GM21723 (cell line): Measurements from ENCODE around the gene TMTC3.
"Not testable (repeated sequence)": the region's sequence is repeated elsewhere in the genome, so short reads cannot be mapped to it uniquely, and the experiment has no call there.

Experiments used
- ATAC-seq: cut with Tn5 transposase; IDR thresholded peaks from one replicate; pipeline ENCODE4 v1.9.1; 2021; ENCODE audit warnings: mild to moderate bottlenecking, moderate library complexity; ENCODE audit not compliant: unreplicated experiment

Gene TMTC3

DNA sequence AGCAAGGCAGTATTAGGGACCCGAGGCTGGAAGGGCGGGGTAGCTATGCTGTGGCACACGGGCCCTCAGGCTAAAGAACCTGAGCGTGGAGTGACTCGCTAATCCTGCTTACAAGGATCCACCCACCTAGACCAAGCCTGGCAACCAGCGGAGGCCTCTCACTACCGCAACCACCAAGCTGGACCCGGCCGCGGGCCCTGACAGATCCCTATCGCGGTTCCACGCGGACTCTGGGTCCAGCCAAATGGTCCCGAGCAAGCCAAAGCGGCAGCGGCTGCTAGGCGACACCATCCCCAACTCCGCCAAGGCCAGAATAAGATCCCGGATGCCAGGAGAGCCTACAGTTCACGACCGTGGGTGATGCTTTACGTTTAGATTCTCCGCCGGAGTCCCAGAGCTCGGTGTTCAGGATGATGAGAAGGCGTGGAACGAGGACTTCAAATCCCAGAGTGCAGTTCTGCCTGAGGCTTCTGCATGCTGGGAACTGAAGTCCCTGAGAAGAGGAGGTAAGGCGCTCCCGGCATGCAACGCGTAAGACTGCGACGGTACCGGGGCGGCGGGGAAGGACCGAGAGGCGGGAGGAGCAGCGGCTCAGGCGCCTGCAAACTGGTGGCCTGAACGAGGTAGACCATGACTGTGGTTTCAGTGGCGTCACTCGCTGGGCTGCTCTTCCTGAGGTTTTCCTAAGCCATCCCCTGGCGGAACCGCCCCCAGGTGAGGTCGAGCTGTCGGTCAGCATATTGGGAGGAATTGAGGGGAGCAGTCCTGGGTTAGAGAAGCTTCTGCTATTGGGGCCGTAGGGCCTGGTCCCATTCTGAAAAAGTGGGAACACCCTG, at the start of gene TMTC3, which contains the start of gene CEP290:
TMTC3 (plus strand) TSS at position 534 of the 836 bp plus-strand sequence. CDS start 6,009 bp downstream, outside the sequence.
CEP290 (minus strand) TSS at position 315 of the 836 bp plus-strand sequence. CDS start 781 bp downstream, outside the sequence.
- ATAC-seq, result peak; percentile 98

DNA sequence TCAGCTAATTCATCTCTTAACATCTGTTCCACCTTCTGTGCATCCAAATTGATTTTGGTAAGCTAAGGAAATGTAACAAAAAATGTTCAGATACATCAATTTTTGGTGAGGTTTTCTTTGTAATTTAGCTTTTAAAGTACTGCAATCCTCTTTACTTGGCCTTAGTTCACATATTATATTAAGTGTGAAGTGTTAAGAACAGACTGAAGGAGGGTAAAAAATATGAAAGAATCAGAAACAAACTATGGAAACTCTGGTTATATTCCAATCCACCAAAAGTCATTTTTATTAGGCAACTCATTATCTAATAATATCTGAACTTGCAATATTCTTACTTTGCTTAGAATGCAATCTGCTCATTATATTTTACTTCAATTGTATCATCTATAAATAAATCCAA, 49.3 kb upstream of the TMTC3 start:
- no peak for ATAC-seq

DNA sequence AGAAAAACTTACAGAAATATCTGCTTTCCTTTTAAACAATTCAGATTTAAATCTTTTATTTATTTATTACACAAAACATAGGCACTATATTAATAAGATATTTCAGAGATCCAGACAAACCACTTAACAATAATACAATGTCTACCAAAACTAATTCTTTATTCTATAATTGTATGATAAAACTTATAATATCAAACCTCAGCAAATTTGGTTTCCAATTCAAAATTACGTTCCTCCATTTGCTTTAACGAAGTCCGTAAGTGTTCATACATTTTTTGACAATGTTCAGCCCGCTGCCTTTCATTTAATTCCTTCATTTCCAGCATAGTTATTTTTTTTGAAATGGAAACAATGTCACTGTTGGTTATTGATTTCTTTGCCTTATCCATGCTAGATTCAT, 48.5 kb upstream of the TMTC3 start:
- ATAC-seq, result no peak

DNA sequence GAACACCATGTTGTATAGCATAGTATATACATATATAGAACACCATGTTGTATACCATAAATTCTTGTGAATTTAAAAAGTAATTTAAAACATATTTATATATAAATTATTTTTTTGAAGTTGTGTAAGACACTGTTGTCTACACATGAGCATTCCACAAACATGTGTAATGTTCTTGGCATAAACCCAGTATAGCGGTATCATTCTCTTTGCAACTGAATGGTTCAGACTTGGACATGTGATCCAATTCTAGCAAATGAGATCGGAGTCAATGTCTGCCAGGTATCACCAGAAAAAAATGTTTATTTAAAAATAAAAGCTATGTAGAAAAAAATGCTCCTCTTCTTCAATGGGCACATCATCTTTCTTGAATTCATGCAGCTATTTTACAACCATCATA, 34.1 kb upstream of the TMTC3 start:
- ATAC-seq, result no peak

DNA sequence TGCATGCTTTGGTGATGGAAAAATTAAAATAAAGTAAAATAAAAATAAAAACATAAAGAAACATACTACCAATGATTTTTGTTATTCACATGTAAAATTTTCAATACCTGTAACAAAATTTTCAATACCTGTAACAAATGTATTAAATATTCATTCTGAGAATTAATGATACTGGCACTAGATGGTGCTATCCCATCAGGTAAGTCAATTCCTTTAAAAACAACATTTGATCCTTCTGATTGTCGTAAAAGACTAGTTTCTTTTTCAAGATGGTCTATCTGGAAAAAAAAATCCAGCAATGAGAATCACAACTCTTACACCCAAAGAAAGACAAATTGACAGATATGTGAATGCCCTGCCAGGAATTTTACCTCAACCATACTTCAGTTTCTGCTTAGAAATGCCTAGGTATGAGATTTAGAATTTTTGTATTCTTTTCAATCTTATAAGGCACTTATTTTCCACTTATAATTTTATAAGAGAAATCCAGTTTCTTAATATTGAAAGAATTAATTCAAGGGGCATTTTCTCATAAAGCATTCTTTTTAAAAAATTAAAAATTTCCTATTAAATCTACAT, 30.9 kb upstream of the TMTC3 start:
- no peak for ATAC-seq

DNA sequence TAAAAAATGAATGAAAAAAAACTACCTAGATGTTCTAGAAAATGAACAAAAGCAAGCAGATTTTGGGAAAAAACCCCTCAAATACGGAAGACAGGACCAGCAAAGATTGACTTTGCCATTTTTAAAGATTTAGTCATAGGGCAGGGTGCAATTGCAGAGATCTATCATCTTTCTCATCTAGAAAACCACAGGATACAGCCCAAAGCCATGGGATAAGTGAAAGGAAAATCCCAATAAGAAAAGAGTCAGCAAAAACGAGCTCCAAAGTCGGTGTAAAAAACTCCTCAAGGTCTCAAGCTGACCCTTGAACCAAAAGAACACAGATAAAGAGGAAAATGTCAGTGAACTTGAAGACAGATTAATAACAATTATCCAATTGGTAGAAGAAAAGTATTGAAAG, 28.2 kb upstream of the TMTC3 start:
- no peak for ATAC-seq

DNA sequence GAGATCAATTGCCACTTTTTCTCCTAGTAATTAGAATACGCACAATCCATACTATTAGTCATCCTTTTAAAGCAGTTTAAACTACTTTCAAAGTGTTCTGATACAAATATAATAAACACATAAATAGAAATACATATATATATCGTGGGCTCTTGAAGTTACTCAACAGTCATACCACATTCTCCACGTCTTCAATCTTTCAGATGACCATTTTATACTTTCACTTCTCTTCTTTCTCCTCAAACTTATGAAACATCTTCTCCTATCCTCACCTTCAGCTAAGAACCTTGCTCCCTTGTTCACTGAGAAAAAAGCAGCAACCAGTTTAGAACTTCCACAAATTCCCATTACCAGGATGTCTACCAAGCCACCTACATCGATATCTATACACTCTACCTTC, 19.4 kb upstream of the TMTC3 start:
- ATAC-seq, result peak; percentile 57

DNA sequence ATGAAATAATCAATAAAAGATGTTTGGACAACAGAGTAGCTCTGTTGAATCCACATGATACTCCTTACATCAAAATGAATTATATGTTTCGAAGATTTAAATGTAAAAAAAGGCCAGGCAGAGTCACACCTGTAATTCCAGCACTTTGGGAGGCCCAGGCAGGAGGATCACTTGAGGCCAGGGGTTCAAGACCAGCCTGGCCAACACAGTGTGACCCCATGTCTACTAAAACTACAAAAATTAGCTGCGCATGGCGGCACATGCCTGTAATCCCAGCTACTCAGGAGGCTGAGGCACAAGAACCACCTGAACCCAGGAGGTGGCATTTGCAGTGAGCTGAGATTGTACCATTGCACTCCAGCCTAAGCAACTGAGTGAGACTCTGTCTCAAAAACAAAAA, 15.0 kb upstream of the TMTC3 start:
- no peak for ATAC-seq

DNA sequence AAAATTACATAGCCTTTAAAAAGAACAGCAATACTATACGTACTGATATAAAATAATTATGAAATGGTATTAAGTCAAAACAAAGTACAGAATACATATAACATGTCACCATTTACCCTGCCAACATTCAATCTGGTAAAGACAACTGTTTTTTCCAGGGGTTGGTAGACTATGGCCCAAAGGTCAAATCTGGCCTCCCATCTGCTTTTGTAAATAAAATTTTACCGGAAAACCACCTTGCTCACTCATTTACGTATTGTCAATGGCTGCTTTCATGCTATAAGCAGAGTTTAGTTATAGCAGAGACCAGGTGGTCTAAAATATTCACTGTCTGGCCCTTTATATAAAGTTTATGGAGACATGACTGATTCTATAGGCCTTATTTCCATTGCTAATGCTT, 14.3 kb upstream of the TMTC3 start:
- no peak for ATAC-seq

DNA sequence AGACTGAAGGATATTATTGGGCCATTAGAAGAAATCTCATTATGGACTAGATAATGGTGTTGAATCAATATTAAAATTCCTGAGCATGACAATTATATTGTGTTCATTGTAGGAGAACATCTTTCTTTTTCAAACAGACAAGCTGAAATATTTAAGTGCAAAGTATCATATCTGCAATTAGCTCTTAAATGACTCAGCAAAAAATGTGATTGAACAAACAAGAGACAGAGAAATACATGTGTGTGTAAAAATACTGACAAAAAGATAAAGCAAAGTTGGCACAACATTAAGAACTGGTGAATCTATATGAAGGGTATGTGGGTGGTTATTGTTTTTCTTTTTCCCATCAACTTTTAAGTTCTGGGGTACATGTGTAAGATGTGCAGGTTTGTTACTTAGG, 9.7 kb upstream of the TMTC3 start:
- no peak for ATAC-seq

DNA sequence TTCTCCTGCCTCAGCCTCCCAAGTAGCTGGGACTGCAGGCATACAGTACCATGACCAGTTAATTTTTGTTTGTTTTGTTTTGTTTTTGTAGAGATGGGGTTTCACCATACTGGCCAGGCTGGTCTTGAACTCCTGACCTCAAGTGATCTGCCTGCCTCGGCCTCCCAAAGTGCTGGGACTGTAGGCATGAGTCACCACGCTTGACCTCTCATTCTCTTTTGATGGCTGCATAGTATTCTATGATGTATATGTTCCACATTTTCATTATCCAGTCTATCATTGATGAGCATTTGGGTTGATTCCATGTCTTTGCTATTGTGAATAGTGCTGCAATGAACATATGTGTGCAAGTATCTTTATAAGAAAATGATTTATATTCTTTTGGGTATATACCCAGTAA, 8.9 kb upstream of the TMTC3 start:
- not testable (repeated sequence) for ATAC-seq

DNA sequence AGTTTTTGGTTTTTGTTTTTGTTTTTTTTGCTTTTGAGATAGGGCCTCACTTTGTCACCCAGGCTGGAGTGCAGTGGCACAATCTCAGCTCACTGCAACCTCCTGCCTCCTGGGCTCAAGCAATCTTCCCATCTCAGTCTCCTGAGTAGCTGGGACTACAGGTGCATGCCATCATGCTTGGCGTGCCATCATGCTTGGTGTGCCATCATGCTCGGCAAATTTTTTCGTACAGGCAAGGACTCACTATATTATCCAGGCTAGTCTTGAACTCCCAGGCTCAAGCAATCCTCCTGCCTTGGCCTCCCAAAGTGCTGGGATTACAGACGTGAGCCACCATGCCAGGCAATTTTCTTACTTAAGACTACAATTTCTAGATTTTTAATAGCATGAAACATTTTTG, 2.4 kb upstream of the TMTC3 start:
- ATAC-seq, result not testable (repeated sequence)

DNA sequence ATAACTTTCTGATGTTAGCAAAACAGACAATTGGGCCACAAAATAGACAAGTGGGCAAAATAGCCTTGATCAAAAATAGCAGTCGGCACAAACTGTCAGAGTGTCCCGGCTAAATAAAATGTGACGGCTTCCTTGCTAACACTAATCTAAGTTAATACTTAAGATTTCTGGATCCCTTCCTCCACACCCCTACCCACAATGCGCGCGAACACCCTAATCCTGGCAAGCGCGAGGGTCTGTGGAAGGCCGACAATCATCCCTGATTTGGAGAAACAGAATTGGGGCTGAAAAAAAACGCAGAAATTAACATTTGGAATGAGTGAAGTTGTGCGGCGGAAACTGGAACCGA, 708 bp upstream of the TMTC3 start:
- ATAC-seq, result no peak

DNA sequence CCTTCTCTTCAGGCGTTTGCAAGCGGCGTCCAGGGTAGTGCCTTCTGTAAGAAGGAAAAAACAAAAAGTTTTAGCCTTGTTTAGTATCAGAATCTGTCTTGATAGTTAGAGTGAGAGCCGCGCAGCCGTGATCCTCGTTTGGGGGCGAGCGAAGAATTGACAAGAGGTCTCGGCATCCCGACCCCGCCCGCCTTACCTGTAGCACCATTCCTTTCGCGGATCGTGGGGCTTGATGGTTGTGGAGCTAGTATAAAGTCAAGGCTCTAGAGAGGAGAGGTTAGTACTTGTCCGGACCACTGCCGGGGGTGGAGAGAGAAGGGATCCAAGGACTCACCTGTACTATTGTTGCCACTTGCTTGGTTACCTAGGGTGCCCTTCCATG, 494 bp downstream of the TMTC3 start:
- peak; percentile 7 for ATAC-seq

DNA sequence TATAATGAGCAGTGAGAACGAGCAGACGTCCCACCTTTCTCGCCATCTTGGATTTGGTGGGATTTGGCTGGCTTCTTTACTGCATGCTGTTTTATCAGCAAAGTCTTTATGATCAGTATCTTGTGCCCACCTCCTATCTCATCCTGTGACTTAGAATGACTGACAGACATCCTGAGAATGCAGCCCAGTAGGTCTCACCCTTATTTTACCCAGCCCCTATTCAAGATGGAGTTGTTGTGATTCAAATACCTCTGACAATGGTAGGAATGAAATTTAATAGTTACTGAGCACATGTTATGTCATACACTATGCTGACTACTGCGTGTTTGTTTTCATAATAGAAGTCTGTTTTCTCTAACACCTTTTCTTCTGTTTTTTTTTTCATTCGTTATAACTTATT, 1.9 kb downstream of the TMTC3 start:
- no peak for ATAC-seq

DNA sequence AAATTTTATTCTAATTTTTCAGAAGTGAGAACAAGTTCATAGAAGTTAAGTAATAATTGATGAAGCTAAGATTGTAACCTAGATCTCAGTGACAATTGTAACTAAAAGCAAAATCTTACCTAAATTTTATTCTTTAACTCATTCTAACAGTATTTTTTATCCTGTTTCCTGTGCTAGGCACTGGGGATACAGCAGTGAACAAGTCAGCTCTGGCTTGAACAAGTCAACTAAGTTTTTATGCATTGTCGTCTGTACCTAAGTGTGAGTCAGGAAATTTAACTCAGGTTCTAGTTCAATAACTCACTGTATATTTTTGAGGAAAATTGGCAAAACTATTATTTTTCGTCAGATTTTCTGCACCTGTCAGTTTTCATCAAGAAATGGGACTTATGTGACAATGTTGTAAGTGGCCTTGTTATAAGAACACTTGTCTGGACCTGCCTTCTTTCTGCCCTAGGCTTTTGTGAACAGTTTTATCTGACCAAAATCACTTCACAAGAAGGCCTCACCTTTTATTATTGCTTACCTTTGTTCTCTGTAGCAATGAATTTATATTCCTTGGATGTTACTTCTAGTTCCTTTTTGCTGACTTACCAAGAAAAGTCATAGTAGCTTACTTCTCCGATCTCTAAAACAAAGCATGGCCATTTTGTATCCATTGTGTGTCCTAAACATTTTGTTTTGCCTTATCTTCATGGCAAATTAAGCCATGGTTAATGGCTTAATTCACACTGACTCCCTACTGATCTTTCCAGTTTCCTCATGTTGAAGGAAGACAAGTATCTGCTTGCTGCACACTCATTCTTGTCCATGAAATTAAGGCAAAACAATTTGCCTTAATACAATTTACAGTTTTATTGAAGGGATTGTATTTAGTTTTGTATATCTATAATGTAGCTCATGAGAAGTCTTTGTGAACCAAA, 2.7 kb downstream of the TMTC3 start:
- ATAC-seq, result no peak

DNA sequence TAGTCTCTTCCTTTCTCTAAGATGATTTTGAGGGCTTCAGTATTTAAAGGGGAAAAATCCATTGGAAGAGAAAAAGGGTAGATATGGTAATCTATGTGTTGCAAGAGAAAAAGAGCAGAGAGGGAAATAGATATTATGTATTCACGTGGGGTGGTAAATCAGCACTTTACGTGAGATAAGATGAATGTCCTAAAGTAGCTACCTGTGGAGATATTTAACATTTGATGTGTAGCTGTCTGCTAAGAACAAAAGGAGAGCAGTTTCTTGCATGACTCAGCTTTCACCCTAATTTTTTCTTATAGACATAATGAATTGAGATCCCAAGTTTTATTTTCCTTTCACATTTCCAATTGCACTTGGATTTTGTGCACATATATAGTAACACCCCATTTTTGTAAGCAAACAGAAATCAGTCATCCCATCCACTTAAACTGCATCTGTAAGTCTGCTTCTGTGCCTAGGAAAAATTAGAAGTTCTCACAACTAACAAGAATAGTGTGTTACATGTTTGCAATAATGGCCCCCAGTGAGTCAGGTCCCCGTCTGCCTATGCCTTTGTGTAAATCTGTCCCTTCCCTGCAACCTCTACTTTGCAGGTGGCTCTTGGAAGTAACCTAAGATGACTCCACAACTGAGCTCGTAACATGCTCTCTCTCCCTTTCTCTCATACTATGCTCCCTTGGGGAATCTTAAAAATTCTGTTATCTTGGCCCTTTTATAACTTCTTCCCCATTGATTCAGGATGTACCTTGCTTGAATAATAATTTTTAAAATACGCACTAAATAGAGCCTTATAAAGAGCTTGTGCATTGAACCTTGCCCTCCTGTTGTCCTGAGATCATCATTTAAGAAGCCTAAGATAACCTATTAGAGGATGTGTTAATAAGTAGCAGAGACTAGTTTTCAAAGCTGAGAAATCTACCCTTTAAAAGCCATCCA, 3.7 kb downstream of the TMTC3 start:
- no peak for ATAC-seq

DNA sequence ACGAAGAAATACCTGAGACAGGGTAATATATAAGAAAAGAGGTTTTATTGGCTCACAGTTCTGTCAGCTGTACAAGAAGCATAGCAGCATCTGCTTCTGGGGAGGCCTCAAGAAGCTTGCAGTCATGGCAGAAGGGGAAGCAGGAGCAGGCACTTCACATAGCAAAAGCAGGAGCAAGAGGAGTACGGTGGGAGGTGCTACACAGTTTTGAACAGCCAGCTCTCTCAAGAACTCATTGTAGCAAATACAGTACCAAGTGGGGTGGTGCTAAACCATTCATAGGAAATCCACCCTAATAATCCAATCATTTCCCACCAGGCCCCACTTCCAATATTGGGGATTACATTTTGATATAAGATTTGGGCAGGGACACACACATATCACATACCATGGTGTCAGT, 8.0 kb downstream of the TMTC3 start:
- no peak for ATAC-seq

DNA sequence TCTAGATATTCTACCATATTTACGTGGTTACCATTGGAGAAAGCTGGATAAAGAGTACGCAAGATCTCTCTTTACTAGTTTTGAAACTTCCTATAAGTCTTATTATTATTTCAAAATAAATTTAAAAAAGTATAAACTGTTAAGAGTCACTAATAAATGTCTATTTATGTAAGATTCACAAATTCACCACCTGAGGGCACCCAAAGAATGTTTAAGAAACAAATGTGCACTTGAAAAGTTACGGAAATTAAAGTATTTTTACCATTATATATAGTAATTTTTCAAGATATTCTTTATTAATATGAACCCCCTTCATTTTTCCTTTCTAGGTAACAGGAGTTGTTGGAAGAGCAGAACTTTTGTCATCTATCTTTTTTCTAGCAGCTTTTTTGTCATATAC, 11.9 kb downstream of the TMTC3 start:
- ATAC-seq, result no peak

DNA sequence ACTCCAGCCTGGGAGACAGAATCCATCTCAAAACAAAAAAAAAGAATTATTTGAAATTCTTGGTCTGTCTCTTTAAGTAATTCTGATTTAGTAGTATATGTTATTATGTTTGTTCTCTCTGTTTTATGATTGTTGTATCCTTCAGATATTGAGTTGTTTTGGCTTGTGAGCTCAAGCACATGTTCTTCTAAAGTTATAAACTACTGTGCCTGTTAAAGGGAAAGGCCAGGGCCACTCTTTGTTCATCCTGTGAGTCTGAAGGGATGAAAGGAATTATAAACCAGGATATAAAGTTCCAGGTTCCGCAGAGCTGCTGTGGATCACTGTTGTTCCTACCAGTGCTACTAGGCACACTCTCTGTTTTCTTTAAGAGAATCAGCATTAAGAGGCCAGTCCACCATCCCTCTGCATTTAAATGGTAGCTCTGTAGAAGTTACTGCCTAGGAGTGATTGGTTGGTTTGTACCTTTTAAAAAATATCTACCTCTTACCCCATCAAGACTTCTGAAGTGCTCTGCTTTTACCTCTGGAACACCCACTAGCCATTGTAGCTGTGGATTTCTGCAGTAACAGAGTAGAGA, 14.1 kb downstream of the TMTC3 start:
- no peak for ATAC-seq
